ENCODE data around the gene VAC14.

DNA sequence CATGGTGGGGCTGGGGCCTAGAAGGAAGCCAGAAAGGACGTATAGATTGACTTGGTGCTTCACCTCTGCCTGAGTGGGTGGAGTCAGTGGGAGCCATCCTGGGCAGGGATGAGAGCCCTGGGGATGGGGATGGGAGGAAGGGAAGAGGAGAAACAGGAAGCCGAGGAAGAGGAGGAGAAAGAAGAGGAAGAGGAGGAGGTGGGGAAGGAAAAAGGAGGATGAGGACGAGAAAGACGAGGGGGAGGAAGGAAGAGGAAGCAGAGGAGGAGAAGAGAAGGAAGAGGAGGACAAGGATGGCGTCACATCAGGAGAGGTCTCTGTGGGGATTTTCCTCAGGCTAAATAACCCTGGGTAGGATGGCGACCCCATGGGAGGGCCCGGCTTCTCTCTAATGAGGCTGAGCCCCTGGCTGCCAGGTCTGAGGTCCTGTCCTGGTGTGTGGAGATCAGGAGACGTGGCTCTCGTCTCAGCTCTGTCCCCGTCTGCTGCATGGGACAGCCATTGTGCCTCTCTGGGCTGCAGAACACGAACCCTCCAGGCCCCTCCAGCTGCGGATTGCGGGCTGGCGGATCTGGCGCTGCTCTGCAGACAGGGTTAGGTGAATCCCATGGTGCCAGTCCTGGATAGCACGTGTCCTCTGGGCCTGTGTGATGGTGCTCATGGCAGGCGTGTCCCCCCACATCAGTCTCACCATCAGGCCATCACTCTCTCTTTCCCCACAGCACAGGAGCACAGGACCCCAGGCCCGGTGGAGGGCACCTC, 79.6 kb downstream of the VAC14 start:
- no peak for TF ChIP-seq POLR2A (IDR thresholded peaks at IDR 0.05)
- TF ChIP-seq, protein P1, sequence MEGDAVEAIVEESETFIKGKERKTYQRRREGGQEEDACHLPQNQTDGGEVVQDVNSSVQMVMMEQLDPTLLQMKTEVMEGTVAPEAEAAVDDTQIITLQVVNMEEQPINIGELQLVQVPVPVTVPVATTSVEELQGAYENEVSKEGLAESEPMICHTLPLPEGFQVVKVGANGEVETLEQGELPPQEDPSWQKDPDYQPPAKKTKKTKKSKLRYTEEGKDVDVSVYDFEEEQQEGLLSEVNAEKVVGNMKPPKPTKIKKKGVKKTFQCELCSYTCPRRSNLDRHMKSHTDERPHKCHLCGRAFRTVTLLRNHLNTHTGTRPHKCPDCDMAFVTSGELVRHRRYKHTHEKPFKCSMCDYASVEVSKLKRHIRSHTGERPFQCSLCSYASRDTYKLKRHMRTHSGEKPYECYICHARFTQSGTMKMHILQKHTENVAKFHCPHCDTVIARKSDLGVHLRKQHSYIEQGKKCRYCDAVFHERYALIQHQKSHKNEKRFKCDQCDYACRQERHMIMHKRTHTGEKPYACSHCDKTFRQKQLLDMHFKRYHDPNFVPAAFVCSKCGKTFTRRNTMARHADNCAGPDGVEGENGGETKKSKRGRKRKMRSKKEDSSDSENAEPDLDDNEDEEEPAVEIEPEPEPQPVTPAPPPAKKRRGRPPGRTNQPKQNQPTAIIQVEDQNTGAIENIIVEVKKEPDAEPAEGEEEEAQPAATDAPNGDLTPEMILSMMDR (IDR thresholded peaks at IDR 0.05), result no peak
